Measurements from ENCODE around the gene CHAD. TPM values are rescaled to one million over a fixed set of nuclear protein-coding genes. Genes with fewer than 3 reads are reported as not detected.

CHAD gene
- total and polyA plus RNA-seq, 2 donors (not counting 3 experiments of a cell fraction or from before 2014, with no cell fraction given): not detected

DNA sequence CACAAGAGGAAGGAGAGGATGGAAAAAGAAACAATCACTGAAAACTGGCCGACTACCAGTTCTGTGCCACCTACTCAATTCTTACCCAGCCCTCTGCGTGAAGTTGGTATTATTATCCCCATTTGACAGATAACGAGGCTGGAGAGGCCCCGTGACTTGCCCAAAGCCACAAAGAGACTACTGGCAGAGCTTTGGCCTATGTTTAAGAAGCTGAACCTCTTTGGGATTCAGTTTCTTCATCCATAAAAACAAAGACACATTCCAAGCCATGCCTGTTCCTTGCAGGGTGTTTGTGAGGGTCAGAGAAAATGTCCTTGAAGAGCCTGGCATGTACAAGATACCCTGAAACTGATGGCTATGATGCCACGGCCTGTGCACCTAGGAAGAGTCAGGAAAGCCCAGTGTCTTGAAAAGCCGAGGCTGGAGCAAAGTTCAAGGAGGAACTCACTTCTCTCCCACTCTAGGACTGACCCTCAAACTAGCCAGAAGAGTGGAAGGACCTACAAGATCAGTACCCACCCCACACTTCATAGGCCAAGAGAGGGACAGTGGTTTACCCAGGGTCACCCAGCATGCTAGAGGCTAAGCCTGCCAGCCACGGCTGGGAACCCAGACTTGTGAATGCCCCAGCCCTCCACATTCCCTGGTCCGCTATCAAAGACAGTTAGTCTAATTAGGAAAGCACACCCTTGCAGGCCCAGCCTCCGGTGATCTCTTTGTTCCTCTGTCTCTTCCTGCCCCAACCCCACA, 44.3 kb downstream of the CHAD start:
- DNase-seq (ENCODE audit: low read depth, low spot score) (no peak), FAIRE-seq (no peak)
- no peaks in the 10 kb centered on the region for H3K27me3 ChIP-seq (ENCODE audit: control insufficient read depth in 2 of 2, insufficient read depth in 2 of 2, low read length in 2 of 2)
- POLR2A ChIA-PET: interaction anchor here (0.6 kb wide), 1 partner anchor 12 kb away, joined by 3 read pairs; no protein-coding TSS in a partner anchor
- H3K27ac ChIP-seq (ENCODE audit: insufficient read depth, low read depth, low read length): peak overlapping the region; percentile 35
- no peaks in the 10 kb centered on the region for H3K9me1 ChIP-seq (replicated peaks; ENCODE audit: control insufficient read depth, extremely low read depth, insufficient read depth, low read length)
- intact Hi-C loops (cut with micrococcal nuclease) (no loop called here), dilution Hi-C loops (cut with MboI; ENCODE audit: extremely low pct_ligation_motif_present, low sequenced_read_pairs) (no loop called here)
- H4K20me1 ChIP-seq (replicated peaks; ENCODE audit: control insufficient read depth, extremely low read depth, insufficient read depth, low read length): no peaks in the 10 kb centered on the region
- H3K4me2 ChIP-seq (ENCODE audit: insufficient read depth, low read length): peak overlapping the region; percentile 60
- no peak overlapping the region for H3K9ac ChIP-seq (replicated peaks; ENCODE audit: extremely low read depth, insufficient read depth, low read length)
- no peak for TF ChIP-seq JUN (IDR thresholded peaks at IDR 0.05; ENCODE audit: borderline replicate concordance, insufficient read depth, insufficient read length, low read depth)
- no peak for TF ChIP-seq MYC (IDR thresholded peaks at IDR 0.05; ENCODE audit: low read depth, low read length)
- TF ChIP-seq, protein P1, sequence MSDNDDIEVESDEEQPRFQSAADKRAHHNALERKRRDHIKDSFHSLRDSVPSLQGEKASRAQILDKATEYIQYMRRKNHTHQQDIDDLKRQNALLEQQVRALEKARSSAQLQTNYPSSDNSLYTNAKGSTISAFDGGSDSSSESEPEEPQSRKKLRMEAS (IDR thresholded peaks at IDR 0.05; ENCODE audit: insufficient read depth, insufficient read length): no peak
- no peak for TF ChIP-seq EZH2 (IDR thresholded peaks at IDR 0.05; ENCODE audit: borderline replicate concordance, low read depth, low read length, severe bottlenecking)
- TF ChIP-seq, protein P2, sequence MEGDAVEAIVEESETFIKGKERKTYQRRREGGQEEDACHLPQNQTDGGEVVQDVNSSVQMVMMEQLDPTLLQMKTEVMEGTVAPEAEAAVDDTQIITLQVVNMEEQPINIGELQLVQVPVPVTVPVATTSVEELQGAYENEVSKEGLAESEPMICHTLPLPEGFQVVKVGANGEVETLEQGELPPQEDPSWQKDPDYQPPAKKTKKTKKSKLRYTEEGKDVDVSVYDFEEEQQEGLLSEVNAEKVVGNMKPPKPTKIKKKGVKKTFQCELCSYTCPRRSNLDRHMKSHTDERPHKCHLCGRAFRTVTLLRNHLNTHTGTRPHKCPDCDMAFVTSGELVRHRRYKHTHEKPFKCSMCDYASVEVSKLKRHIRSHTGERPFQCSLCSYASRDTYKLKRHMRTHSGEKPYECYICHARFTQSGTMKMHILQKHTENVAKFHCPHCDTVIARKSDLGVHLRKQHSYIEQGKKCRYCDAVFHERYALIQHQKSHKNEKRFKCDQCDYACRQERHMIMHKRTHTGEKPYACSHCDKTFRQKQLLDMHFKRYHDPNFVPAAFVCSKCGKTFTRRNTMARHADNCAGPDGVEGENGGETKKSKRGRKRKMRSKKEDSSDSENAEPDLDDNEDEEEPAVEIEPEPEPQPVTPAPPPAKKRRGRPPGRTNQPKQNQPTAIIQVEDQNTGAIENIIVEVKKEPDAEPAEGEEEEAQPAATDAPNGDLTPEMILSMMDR (IDR thresholded peaks at IDR 0.05; ENCODE audit: extremely low read depth in 1 of 2, insufficient read depth in 1 of 2, low read depth in 1 of 2, low read length in 2 of 2): no peak
- TF ChIP-seq POLR2AphosphoS5 (IDR thresholded peaks at IDR 0.05; ENCODE audit: insufficient read depth, low read depth, low read length): no peak
- no peak for TF ChIP-seq FOS (IDR thresholded peaks at IDR 0.05; ENCODE audit: borderline replicate concordance, insufficient read depth, low read length)
- no peak for TF ChIP-seq POLR2A (IDR thresholded peaks at IDR 0.05; ENCODE audit: low read depth, low read length)
- TF ChIP-seq GATA2 (IDR thresholded peaks at IDR 0.05; ENCODE audit: insufficient read depth, insufficient read length, low read depth, low read length): no peak
- no peak overlapping the region for H3K4me3 ChIP-seq (replicated peaks in 1 of 3; ENCODE audit: insufficient read depth in 1 of 3, low read depth in 1 of 3, low read length in 3 of 3)
- H3K9me3 ChIP-seq (replicated peaks; ENCODE audit: control insufficient read depth, insufficient read depth, low read length): no peaks in the 10 kb centered on the region
- peak overlapping the region; percentile 10 for H2AFZ ChIP-seq (ENCODE audit: low read depth, low read length)
- CTCF ChIA-PET: interaction anchor here (0.6 to 1.5 kb wide), 3 partner anchors 11 to 55 kb away, joined by 3 to 5 read pairs (median 3); partner anchors contain the start of gene LRRC59
- no peaks in the 10 kb centered on the region for H3K79me2 ChIP-seq (ENCODE audit: control insufficient read depth, insufficient read depth, low read length)
- H3K36me3 ChIP-seq (ENCODE audit: control insufficient read depth in 2 of 2, extremely low read depth in 1 of 2, insufficient read depth in 2 of 2, low read length in 2 of 2): no peaks in the 10 kb centered on the region
- BruUV-seq (replicated peaks): no TSS peak
- H3K4me1 ChIP-seq (ENCODE audit: control insufficient read depth, extremely low read depth, insufficient read depth, low read length): peaks cover 41% of the 10 kb centered on the region
